ENCODE data around the gene PNPLA7.
"Not testable (repeated sequence)": the region's sequence is repeated elsewhere in the genome, so short reads cannot be mapped to it uniquely, and the experiment has no call there.

Gene PNPLA7

DNA sequence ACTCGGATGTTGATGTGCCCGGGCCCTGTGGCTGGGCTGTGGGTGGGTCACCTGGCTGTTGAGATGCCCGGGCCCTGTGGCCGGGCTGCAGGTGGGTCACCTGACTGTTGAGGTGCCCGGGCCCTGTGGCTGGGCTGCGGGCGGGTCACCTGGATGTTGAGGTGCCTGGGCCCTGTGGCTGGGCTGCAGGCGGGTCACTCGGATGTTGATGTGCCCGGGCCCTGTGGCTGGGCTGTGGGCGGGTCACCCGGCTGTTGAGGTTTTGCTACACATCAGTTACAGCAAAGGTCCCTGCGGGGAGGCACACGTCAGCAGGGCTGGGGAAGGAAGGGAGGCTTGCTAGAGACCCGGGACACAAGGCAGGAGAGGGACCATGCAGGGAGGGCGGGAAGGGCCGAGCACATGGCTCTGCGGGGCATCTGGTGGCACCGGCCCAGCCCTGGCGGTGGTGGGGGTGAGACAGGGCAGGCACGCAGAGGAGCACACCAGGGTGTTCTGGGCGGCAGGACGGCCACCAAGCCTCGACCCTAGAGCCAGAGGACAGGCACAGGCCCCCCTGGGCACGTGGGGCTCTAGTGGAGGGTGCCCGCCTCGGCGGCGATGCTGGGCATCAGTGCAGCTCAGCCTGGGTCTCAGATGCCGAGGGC lies 35.4 kb downstream of the PNPLA7 start:
- no peak for DNase-seq (ENCODE audit: extremely low read depth, low read depth)
- TF ChIP-seq, protein P1, sequence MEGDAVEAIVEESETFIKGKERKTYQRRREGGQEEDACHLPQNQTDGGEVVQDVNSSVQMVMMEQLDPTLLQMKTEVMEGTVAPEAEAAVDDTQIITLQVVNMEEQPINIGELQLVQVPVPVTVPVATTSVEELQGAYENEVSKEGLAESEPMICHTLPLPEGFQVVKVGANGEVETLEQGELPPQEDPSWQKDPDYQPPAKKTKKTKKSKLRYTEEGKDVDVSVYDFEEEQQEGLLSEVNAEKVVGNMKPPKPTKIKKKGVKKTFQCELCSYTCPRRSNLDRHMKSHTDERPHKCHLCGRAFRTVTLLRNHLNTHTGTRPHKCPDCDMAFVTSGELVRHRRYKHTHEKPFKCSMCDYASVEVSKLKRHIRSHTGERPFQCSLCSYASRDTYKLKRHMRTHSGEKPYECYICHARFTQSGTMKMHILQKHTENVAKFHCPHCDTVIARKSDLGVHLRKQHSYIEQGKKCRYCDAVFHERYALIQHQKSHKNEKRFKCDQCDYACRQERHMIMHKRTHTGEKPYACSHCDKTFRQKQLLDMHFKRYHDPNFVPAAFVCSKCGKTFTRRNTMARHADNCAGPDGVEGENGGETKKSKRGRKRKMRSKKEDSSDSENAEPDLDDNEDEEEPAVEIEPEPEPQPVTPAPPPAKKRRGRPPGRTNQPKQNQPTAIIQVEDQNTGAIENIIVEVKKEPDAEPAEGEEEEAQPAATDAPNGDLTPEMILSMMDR (IDR thresholded peaks at IDR 0.05; ENCODE audit: low read depth, low read length), result no peak

DNA sequence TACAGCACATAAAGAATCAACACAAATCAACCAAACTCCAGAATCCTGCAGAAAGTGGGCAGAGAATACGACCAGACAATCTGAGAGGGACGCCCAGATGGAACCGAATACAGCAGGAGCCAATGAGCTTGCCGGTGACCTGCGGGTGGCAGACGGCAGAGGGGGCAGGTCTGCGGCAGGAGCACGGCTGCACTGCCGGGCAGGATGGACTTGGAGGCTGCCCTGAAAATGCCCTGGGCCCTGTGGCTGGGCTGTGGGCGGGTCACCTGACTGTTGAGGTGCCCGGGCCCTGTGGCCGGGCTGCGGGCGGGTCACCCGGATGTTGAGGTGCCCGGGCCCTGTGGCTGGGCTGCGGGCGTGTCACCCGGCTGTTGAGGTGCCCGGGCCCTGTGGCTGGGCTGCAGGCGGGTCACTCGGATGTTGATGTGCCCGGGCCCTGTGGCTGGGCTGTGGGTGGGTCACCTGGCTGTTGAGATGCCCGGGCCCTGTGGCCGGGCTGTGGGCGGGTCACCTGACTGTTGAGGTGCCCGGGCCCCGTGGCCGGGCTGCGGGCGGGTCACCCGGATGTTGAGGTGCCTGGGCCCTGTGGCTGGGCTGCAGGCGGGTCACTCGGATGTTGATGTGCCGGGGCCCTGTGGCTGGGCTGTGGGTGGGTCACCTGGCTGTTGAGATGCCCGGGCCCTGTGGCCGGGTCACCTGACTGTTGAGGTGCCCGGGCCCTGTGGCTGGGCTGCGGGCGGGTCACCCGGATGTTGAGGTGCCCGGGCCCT lies 36.2 kb downstream of the PNPLA7 start:
- DNase-seq (ENCODE audit: extremely low read depth, low read depth), result not testable (repeated sequence)

DNA sequence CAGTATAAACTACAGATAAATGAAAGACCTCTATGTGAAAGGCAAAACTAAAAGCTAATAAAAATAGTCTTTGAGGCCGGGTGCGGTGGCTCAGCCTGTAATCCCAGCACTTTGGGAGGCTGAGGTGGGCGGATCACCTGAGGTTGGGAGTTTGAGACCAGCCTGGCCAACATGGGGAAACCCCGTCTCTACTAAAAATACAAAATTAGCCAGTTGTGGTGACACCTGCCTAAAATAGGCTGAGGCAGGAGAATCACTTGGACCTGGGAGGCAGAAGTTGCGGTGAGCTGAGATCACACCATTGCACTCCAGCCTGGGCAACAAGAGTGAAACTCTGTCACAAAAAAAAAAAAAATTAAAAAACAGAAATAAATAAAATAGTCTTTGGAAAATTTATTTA lies 37.1 kb downstream of the PNPLA7 start:
- not testable (repeated sequence) for DNase-seq (ENCODE audit: extremely low read depth, low read depth)

DNA sequence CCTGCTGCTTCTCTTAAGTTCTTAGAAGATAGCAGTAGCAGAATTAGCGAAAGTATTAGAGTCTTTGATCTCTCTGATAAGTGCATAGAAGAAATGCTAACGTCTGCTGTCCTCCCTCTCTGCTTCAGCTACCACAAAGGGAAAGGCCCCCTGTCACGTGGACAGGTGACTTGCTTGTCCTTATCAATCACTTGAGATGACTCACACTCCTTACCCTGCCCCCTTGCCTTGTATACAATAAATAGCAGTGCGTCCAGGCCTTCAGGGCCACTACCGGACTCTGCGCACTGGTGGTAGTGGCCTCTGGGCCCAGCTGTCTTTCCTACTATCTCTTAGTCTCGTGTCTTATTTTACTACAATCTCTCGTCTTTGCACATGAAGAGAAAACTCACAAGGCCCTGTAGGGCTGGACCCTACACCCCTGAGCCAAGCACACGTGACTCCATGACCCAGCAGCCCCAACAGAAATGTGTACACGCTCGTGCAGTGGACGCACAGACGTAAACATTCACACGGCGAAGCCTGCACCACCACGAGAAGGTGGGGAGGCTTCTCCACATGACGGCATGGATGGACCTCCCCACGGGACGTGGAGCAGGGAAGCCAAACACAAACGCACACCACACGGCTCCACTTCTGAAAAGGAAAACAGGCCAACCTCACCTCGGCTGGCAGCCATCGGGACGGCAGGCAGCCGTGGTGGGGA lies 38.3 kb downstream of the PNPLA7 start:
- DNase-seq (ENCODE audit: extremely low read depth, low read depth), result no peak
- TF ChIP-seq, protein P1 (IDR thresholded peaks at IDR 0.05; ENCODE audit: low read depth, low read length), result no peak

DNA sequence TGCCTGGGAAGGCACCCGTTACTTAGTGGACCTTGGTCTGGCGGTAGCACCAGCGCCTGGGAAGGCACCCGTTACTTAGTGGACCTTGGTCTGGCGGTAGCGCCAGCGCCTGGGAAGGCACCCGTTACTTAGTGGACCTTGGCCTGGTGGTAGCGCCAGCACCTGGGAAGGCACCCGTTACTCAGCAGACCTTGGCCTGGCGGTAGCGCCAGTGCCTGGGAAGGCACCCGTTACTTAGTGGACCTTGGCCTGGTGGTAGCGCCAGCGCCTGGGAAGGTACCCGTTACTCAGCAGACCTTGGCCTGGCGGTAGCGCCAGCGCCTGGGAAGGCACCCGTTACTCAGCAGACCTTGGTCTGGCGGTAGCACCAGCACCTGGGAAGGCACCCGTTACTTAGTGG lies 39.1 kb downstream of the PNPLA7 start:
- not testable (repeated sequence) for DNase-seq (ENCODE audit: extremely low read depth, low read depth)

DNA sequence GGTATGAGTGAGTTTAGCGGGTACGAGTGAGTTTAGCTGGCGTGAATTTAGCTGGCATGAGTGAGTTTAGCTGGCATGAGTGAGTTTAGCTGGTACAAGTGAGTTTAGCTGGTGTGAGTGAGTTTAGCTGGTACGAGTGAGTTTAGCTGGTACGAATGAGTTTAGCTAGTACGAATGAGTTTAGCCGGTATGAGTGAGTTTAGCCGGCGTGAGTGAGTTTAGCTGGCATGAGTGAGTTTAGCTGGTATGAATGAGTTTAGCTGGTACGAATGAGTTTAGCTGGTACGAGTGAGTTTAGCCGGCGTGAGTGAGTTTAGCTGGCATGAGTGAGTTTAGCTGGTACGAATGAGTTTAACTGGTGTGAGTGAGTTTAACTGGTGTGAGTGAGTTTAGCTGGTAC lies 41.0 kb downstream of the PNPLA7 start:
- no peak for DNase-seq (ENCODE audit: extremely low read depth, low read depth)
- TF ChIP-seq, protein P1 (IDR thresholded peaks at IDR 0.05; ENCODE audit: low read depth, low read length), result no peak

DNA sequence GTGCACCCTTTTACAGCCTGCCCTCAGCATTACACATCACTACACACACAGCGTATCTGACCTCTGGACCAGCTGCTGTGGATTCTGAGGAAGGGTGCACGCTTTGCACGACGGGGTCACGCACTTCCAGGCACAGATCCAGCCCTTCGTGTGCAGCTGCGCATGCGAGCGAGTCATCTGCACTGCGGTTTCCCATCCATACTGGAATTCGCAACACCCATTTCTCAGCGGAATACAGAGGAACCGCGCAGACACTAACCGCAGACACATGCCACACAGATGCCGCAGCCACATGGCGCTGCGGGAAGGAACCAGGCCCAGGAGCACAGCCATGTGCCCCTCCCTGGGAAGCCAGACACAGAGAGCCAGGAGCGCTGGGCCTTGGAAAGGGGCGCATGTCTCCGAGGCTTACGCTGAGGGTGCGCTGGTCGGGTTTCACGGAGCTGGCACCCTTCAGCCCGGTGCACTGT lies 43.5 kb downstream of the PNPLA7 start:
- TF ChIP-seq, protein P1 (IDR thresholded peaks at IDR 0.05; ENCODE audit: low read depth, low read length), result no peak
- no peak for DNase-seq (ENCODE audit: extremely low read depth, low read depth)

DNA sequence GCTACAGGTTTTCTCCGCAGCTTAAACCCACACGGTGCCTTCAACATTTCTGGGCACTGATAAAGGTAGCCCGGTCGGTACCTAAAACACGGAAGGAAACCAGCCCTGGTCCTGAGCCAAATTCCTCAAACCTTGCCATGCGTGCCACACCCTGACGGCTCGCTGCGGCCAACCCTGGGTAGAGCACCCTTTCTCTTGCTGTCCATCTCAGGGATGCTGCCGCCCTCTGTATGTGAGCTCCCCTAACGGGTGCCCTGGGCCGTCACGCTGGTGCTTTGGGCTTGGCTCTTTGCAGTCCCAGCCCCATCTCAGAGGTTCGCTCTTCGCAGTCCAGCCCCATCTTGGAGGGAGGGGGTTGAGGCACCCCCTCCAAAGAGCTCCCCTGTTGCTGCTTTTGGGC lies 43.9 kb downstream of the PNPLA7 start:
- DNase-seq (ENCODE audit: extremely low read depth, low read depth), result no peak
- TF ChIP-seq, protein P1 (IDR thresholded peaks at IDR 0.05; ENCODE audit: low read depth, low read length), result no peak

Data from AG09319 (cell line).